ENCODE data around the gene GET3. TPM values are rescaled to one million over a fixed set of nuclear protein-coding genes. Genes with fewer than 3 reads are reported as not detected.

Gene GET3
- total and polyA plus RNA-seq, 2 of the 13 experiments (the other 11 are each of a cell fraction or from before 2014, with no cell fraction given): 57.7 to 59.4 TPM

DNA sequence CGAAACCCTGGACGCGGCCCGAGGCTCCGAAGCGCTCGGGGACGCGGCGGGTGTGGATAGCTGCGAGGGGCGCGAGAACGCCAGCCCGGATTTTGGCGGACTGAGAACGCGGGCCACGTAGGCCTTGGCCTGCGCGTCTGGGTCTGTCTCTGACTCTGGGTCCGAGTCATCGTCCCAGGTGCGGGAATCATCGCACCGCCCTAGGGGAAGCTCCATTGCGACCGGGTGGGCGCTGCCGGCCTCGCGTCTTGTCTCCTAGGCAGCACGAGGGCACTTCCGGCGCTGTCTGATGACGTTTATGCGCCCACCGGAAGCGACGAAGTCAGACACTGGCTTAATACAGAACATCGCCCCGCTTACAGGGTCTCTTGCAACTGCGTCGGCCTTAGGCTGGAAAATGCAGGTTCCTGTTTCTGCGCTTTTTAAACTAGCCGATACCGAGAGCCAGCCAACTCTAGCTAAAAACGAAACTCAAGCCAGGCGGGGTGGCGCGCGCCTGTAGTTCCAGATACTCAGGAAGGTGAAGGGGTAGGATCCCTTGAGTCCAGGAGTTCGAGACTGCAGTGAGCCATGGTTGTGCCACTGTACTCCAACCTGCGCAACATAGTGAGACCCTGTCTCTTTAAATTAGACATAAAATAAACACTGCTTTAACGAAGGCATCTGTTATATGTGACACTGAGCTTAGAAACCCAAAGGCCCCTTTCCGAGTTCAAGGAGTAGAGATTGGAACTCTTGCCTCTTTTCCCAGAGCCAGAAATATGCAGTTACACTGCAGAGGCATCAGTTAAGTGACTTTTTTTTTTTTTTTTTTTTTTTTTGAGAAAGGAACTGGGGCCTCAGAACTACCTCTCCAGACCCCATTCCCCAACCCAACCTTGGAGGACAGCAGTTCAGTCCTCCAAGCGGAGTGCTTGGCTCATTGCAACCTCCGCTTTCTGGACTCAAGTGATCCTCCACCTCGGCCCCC lies 40.6 kb upstream of the GET3 start, which contains the start of gene FBXW9 (continued):
- TF ChIP-seq HNF4G (IDR thresholded peaks at IDR 0.05; ENCODE audit: borderline replicate concordance, low read depth, low read length) (no peak), HNF4G (CRISPR knock-in tag; IDR thresholded peaks at IDR 0.05; ENCODE audit: borderline replicate concordance, low read depth) (no peak; the same call in 1 of the 2 replicates), ZNF839 (CRISPR knock-in tag; IDR thresholded peaks at IDR 0.05; ENCODE audit: borderline replicate concordance) (0 out of 2 replicates have a peak, but pooled peaks have one; percentile 38), ZNF615 (CRISPR knock-in tag; IDR thresholded peaks at IDR 0.05; ENCODE audit: borderline replicate concordance) (no peak), U2AF2 (IDR thresholded peaks at IDR 0.05; ENCODE audit: low read depth, low read length) (no peak), YEATS2 (CRISPR knock-in tag; IDR thresholded peaks at IDR 0.05; ENCODE audit: borderline replicate concordance) (peak; percentile 94), ZNF382 (CRISPR knock-in tag; IDR thresholded peaks at IDR 0.05; ENCODE audit: borderline replicate concordance) (no peak), NR1H2 (CRISPR knock-in tag; IDR thresholded peaks at IDR 0.05; ENCODE audit: borderline replicate concordance, low read depth) (no peak), SSRP1 (CRISPR knock-in tag; IDR thresholded peaks at IDR 0.05) (no peak), THAP7 (CRISPR knock-in tag; IDR thresholded peaks at IDR 0.05) (0 out of 2 replicates have a peak, but pooled peaks have one; percentile 62), NFIC (IDR thresholded peaks at IDR 0.05; ENCODE audit: low read length) (no peak; the same call in 1 of the 2 replicates), POGZ (CRISPR knock-in tag; IDR thresholded peaks at IDR 0.05) (peak; percentile 63), GTF3A (CRISPR knock-in tag; conservative IDR thresholded peaks at IDR 0.05) (no peak), TGIF2 (CRISPR knock-in tag; IDR thresholded peaks at IDR 0.05) (peak; percentile 62; the same call in 1 of the 2 replicates), ETS1 (CRISPR knock-in tag; IDR thresholded peaks at IDR 0.05) (no peak), ZNF543 (CRISPR knock-in tag; IDR thresholded peaks at IDR 0.05) (no peak)
- TF ChIP-seq, protein P1, sequence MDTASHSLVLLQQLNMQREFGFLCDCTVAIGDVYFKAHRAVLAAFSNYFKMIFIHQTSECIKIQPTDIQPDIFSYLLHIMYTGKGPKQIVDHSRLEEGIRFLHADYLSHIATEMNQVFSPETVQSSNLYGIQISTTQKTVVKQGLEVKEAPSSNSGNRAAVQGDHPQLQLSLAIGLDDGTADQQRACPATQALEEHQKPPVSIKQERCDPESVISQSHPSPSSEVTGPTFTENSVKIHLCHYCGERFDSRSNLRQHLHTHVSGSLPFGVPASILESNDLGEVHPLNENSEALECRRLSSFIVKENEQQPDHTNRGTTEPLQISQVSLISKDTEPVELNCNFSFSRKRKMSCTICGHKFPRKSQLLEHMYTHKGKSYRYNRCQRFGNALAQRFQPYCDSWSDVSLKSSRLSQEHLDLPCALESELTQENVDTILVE (CRISPR knock-in tag; IDR thresholded peaks at IDR 0.05): peak; percentile 71; the same call in 1 of the 2 replicates
- TF ChIP-seq, protein P2, sequence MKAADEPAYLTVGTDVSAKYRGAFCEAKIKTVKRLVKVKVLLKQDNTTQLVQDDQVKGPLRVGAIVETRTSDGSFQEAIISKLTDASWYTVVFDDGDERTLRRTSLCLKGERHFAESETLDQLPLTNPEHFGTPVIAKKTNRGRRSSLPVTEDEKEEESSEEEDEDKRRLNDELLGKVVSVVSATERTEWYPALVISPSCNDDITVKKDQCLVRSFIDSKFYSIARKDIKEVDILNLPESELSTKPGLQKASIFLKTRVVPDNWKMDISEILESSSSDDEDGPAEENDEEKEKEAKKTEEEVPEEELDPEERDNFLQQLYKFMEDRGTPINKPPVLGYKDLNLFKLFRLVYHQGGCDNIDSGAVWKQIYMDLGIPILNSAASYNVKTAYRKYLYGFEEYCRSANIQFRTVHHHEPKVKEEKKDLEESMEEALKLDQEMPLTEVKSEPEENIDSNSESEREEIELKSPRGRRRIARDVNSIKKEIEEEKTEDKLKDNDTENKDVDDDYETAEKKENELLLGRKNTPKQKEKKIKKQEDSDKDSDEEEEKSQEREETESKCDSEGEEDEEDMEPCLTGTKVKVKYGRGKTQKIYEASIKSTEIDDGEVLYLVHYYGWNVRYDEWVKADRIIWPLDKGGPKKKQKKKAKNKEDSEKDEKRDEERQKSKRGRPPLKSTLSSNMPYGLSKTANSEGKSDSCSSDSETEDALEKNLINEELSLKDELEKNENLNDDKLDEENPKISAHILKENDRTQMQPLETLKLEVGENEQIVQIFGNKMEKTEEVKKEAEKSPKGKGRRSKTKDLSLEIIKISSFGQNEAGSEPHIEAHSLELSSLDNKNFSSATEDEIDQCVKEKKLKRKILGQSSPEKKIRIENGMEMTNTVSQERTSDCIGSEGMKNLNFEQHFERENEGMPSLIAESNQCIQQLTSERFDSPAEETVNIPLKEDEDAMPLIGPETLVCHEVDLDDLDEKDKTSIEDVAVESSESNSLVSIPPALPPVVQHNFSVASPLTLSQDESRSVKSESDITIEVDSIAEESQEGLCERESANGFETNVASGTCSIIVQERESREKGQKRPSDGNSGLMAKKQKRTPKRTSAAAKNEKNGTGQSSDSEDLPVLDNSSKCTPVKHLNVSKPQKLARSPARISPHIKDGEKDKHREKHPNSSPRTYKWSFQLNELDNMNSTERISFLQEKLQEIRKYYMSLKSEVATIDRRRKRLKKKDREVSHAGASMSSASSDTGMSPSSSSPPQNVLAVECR (CRISPR knock-in tag; IDR thresholded peaks at IDR 0.05; ENCODE audit: borderline replicate concordance): peak; percentile 100

Data from HepG2 (cell line).